A549 treated with AZD9567 at 1 μM for 4 hours (cell line): ENCODE measurements around the gene NCAM1. TPM values are rescaled to one million over a fixed set of nuclear protein-coding genes. Genes with fewer than 3 reads are reported as not detected.

Experiments used
- total RNA-seq: library from RNA; stranded (reverse); fragments of 200-300 nt; extraction: Qiagen RNA extraction; gene quantifications from 5 replicates; pipeline ENCODE4 v1.2.3, GENCODE V29; 2022; ENCODE audit not compliant: insufficient read depth

NCAM1 gene
- not detected in 5 replicates for total RNA-seq

GRCh38 chr11:112961146-112961668 is at the start of gene NCAM1:
Gene NCAM1 (plus strand): TSS chr11:112961420.

GRCh38 chr11:113314389-113315301 is 353.4 kb downstream of the NCAM1 start, which contains the start of gene TTC12:
Gene TTC12 (plus strand): TSS chr11:113314583. CDS start chr11:113316258, 1,675 bp downstream.

